HEK293 (cell line): Measurements from ENCODE around the gene KLHDC7B.

Experiments used
- KLF10 ChIP-seq: fragments of 450-650 bp; IDR thresholded peaks from 2 replicates; pipeline ENCODE4 v1.5.1; 2018; ENCODE audit warnings: missing biosample characterization, mild to moderate bottlenecking, missing genetic modification characterization
- KLF16 ChIP-seq: fragments of 450-650 bp; formaldehyde crosslinking; IDR thresholded peaks from 2 replicates; pipeline ENCODE4 v1.5.1; 2017; ENCODE audit warnings: missing biosample characterization, missing genetic modification characterization
- ZBTB11 ChIP-seq: fragments of 450-650 bp; formaldehyde crosslinking; conservative IDR thresholded peaks from 2 replicates; pipeline ENCODE4 v1.5.1; 2016; ENCODE audit warnings: low read depth, missing biosample characterization, missing genetic modification characterization
- ZFHX2 ChIP-seq: fragments of 450-650 bp; formaldehyde crosslinking; conservative IDR thresholded peaks from 2 replicates; pipeline ENCODE4 v1.5.1; 2016; ENCODE audit warnings: missing biosample characterization, missing genetic modification characterization
- ZNF121 ChIP-seq: fragments of 450-650 bp; formaldehyde crosslinking; IDR thresholded peaks from 2 replicates; pipeline ENCODE4 v1.5.1; 2016; ENCODE audit warnings: missing biosample characterization, missing genetic modification characterization
- ZNF311 ChIP-seq: fragments of 450-650 bp; formaldehyde crosslinking; IDR thresholded peaks from 2 replicates; pipeline ENCODE4 v1.5.1; 2017; ENCODE audit warnings: missing biosample characterization, missing genetic modification characterization, borderline replicate concordance
- ZNF561 ChIP-seq: fragments of 450-650 bp; IDR thresholded peaks from 2 replicates; pipeline ENCODE4 v1.5.1; 2018; ENCODE audit warnings: missing biosample characterization, missing genetic modification characterization, borderline replicate concordance
- ZNF626 ChIP-seq: fragments of 450-650 bp; sonication (Bioruptor Pico); formaldehyde crosslinking; IDR thresholded peaks from 2 replicates; pipeline ENCODE4 v1.5.1; 2018; ENCODE audit warnings: missing biosample characterization, missing genetic modification characterization, inconsistent platforms
- TF ChIP-seq, protein P1 (sequence below): fragments of 450-650 bp; formaldehyde crosslinking; IDR thresholded peaks from 2 replicates; pipeline ENCODE4 v1.5.1; 2016; ENCODE audit warnings: missing biosample characterization, missing genetic modification characterization

DNA sequence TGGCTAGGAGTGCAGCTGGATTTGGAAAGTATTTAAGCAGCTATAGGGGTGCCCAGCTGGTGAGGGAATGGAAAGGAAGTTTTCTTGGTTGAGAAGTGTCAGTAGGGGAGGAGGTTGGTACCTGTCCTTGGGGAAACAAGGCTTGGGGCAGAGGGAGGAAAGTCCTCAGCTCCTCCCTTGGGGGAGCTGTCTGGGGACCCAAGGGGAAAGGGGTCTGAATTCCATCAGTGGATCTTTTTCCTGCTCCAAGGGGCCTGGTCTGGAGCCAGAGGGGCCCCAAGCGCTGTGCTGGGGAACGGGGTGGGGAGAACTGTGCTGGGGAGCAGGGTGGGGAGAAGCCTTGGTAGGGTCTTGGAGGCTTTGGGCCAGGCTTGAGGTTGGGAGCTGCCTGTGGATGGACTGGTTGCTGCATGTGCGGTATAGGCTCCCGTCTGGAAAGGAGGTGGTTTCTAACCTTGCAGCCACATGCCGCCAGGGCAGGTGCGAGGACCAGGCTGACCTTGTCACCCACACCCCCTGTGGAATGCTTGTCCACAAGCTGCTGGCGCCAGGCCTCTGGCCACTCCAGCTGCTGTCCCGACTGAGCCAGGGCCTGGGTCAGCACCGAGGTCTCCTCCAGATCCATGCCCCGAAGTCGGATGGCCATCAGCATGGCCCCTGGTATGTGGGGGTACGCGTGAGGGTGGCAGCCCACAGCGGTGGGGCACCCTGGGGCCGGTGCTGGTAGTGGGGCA is 16.9 kb upstream of the KLHDC7B start:
- TF ChIP-seq ZFHX2, result no peak
- TF ChIP-seq, protein P1, sequence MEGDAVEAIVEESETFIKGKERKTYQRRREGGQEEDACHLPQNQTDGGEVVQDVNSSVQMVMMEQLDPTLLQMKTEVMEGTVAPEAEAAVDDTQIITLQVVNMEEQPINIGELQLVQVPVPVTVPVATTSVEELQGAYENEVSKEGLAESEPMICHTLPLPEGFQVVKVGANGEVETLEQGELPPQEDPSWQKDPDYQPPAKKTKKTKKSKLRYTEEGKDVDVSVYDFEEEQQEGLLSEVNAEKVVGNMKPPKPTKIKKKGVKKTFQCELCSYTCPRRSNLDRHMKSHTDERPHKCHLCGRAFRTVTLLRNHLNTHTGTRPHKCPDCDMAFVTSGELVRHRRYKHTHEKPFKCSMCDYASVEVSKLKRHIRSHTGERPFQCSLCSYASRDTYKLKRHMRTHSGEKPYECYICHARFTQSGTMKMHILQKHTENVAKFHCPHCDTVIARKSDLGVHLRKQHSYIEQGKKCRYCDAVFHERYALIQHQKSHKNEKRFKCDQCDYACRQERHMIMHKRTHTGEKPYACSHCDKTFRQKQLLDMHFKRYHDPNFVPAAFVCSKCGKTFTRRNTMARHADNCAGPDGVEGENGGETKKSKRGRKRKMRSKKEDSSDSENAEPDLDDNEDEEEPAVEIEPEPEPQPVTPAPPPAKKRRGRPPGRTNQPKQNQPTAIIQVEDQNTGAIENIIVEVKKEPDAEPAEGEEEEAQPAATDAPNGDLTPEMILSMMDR (tag by site-specific recombination), result no peak
- no peak for TF ChIP-seq KLF16
- no peak for TF ChIP-seq ZNF561 (tag by site-specific recombination)
- no peak for TF ChIP-seq KLF10 (tag by site-specific recombination)
- TF ChIP-seq ZNF311 (tag by site-specific recombination), result no peak
- TF ChIP-seq ZNF121 (tag by site-specific recombination), result no peak
- TF ChIP-seq ZNF626 (tag by site-specific recombination), result no peak
- no peak for TF ChIP-seq ZBTB11
